ENCODE measurements around the gene ATP1A1.

ATP1A1 gene

DNA sequence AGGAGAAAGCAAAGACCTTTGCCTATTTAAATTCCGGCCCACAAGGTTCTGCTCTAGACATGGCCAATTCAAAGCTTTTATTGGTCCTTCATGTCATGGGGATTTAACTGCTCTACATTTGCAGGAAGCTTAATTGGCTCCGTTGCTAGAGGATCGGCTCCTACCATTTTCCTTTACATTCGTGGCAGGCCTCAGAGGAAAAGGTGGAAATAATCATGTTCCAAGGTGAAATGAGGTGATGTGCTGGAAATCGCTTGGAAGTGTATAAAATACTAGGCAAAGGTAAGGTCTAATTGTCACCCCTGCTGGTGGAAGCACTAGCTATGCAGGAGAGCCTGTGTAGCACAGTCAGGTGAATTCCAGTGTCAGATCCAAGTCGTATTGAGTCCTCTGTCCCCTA is 55.5 kb downstream of the ATP1A1 start:
- ChIA-PET POLR2A (no interaction called here), CTCF (interaction anchor here (0.8 to 1.8 kb wide), 3 partner anchors 10 to 57 kb away, joined by 3 to 7 read pairs (median 5); no protein-coding TSS in a partner anchor)
- no peak overlapping the region for H3K4me3 ChIP-seq (ENCODE audit: low read depth, low read length)
- TF ChIP-seq CTCF (IDR thresholded peaks at IDR 0.05; ENCODE audit: insufficient read depth, low read length, missing control alignments) = no peak
- no peak for DNase-seq (ENCODE audit: low read depth, low spot score)

DNA sequence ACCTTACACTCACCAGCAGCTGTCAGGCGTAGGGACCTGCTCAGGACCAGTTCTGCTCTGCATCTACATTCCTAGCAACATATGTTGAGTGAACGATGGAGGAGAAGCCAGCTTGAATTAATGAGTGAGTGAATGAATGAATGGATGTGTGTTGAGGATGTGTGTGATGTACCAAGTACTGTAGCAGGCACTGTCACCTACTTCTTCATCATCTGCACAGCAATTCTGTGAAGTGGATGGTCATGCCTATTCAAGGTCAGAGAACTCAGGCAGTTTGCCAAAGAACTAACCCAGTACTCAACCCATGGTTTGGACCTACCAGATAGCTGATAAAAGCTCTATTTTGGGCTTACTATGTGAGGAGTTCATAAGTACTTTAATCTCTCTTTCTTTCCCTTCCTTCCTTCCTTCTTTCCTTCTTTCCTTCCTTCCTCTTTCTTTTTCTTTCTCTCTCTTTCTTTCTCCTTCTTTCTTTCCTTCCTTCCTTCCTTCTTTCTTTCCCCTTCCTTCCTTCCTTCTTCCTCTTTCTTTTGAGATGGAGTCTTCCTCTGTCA is 56.9 kb downstream of the ATP1A1 start:
- no peak for DNase-seq (ENCODE audit: low read depth, low spot score)
- TF ChIP-seq CTCF (IDR thresholded peaks at IDR 0.05; ENCODE audit: insufficient read depth, low read length, missing control alignments) = no peak
- ChIA-PET CTCF (interaction anchor here (1.2 to 1.8 kb wide), 2 partner anchors 12 to 56 kb away, joined by 3 to 7 read pairs; no protein-coding TSS in a partner anchor), POLR2A (no interaction called here)
- H3K4me3 ChIP-seq (ENCODE audit: low read depth, low read length) = no peak overlapping the region

DNA sequence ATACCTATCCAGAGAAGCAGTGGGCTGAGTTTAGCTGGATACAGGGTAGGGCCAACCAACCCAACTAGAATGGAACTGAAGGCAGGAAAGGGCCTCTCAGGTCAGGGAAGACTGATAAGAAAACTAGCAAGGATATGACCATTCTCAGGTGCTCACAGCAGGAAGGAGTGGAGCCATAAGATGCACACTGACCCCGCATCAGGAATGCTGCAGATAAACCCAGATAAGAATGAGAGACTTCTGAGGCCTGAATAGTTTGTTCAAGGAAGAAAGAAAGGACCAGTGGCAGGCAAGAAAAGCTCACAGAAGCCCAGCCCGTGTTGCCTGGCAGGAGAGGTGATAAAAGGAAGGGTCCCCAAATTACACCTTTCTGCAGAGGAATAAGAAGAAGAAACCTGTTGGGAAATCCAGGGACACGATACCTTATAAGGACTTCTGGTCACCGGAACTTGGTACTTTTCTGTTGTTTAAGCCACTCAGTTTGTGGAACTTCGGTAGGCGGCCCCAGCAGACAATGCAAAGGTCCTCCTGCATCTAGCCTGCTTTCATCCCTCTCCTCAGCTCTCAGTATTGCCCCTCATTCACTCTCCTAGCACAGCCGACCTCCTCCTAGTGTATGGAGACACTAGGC is 58.9 kb downstream of the ATP1A1 start:
- ChIA-PET CTCF (no interaction called here), POLR2A (no interaction called here)
- TF ChIP-seq CTCF (IDR thresholded peaks at IDR 0.05; ENCODE audit: insufficient read depth, low read length, missing control alignments) = no peak
- H3K4me3 ChIP-seq (ENCODE audit: low read depth, low read length) = no peak overlapping the region
- no peak for DNase-seq (ENCODE audit: low read depth, low spot score)

DNA sequence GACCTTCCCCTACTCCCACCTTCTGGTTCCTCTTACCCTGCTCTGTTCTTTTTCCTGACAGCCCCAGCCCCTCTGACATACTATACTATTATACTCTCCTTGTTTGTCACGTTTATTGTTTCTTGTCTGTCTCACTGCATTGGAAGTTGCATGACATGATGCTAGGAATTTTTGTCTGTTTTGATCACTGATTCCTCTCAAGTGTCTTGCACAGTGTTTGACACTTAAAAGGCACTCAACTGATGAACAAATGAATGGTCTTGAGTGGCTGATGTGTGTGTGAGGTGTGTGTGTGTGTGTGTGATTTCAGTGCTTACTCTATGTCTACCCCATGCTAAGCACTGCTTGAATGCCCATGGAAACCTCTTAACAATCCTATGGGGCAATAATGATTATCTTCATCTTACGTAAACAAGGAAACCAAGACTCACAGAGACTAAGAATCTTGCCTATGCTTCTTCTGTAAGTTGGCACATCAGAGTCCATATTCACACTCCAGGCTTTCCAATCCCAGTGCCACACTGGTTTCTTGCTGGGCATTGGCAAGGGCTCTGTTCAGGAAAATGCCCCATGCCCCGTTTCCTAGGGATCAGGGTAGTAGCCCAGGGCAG is 59.7 kb downstream of the ATP1A1 start:
- ChIA-PET CTCF (no interaction called here), POLR2A (no interaction called here)
- TF ChIP-seq CTCF (IDR thresholded peaks at IDR 0.05; ENCODE audit: insufficient read depth, low read length, missing control alignments) = no peak
- H3K4me3 ChIP-seq (ENCODE audit: low read depth, low read length) = no peak overlapping the region
- no peak for DNase-seq (ENCODE audit: low read depth, low spot score)

DNA sequence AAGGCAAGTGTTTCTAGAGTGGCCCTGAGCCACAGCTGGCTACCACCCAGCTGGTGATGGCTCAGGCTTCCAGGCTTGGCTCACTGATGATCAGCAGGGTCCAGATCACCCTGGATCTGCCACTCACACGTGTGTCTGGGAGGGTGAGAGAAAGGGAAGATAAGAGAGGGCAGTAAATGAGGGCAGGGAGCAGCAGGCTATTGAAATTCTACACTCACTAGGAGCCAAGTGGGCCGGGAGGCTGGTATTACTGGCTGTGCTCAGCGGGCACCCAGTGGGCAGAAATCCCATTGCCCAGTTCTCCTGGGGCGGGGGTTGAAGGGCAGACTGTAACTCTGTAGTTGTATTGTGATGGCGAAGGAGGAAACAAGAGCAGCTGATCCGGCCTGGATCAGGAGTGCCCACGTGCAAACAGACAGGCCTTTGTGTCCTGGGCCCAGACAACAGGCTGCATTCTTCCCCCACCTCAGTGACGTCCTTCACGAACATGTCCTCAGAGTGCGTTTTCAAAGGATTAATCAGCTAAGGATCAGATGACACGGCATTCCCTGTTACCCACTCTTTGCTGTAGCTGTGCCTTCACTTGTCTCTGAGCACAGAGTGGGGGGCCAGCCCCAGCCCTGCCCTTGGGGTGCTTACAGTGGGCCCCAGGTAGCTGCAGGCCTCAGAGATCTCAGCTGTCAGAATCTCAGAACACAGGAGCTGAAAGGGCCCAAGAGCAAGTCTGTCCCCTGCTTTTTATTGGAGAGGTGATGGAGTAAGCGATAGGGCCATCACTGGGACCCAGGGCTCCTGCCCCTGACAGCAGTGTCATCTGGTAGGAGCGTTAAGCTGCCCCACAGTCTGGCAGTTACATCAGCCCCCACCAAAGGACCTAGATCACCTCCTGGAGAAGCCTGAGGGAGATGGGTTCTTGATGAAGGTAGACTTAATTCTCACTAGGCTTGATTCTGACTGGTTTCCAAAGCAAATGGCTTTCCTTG is 60.5 kb downstream of the ATP1A1 start:
- no peak overlapping the region for H3K4me3 ChIP-seq (ENCODE audit: low read depth, low read length)
- TF ChIP-seq CTCF (IDR thresholded peaks at IDR 0.05; ENCODE audit: insufficient read depth, low read length, missing control alignments) = no peak
- POLR2A ChIA-PET = no interaction called here
- CTCF ChIA-PET = no interaction called here
- no peak for DNase-seq (ENCODE audit: low read depth, low spot score)
